Loucy (cell line): ENCODE data around the gene SMARCA1.

Source experiments
- H2AFZ ChIP-seq: fragments of 200-600 bp; sonication (generic); 2 replicates; pipeline ENCODE4 v1.6.0; 2016; ENCODE audit warnings: antibody characterized with exemption, mild to moderate bottlenecking, low read length, moderate library complexity
- H3F3A ChIP-seq: fragments of 200-600 bp; 2 replicates; pipeline ENCODE4 v1.6.0; 2016; ENCODE audit warnings: antibody characterized with exemption, low read depth, mild to moderate bottlenecking
- H3K27me3 ChIP-seq: fragments of 200-600 bp; sonication (generic); 2 replicates; pipeline ENCODE4 v1.6.1; 2014; ENCODE audit warnings: low read length, mild to moderate bottlenecking; ENCODE audit not compliant: insufficient read depth, poor library complexity, severe bottlenecking
- H3K36me3 ChIP-seq: fragments of 200-600 bp; sonication (generic); 2 replicates; pipeline ENCODE4 v1.6.1; 2016; ENCODE audit warnings: low read length; ENCODE audit not compliant: insufficient read depth
- H3K4me1 ChIP-seq: fragments of 200-600 bp; sonication (generic); 2 replicates; pipeline ENCODE4 v1.5.1; 2014; ENCODE audit warnings: low read length, mild to moderate bottlenecking; ENCODE audit not compliant: insufficient read depth, poor library complexity, severe bottlenecking
- H3K4me2 ChIP-seq: fragments of 200-600 bp; sonication (generic); 2 replicates; pipeline ENCODE4 v1.6.0; 2014; ENCODE audit warnings: antibody characterized with exemption, low read length, low read depth, mild to moderate bottlenecking; ENCODE audit not compliant: poor library complexity, severe bottlenecking
- H3K4me3 ChIP-seq: fragments of 200-600 bp; sonication (generic); 2 replicates; pipeline ENCODE4 v1.5.1; 2014; ENCODE audit warnings: low read length, mild to moderate bottlenecking, mixed read lengths; ENCODE audit not compliant: poor library complexity, severe bottlenecking
- H3K79me2 ChIP-seq: fragments of 200-600 bp; sonication (generic); 2 replicates; pipeline ENCODE4 v1.6.1; 2014; ENCODE audit warnings: low read length; ENCODE audit not compliant: insufficient read depth
- H3K9ac ChIP-seq: fragments of 200-600 bp; sonication (generic); 2 replicates; pipeline ENCODE4 v1.6.0; 2014; ENCODE audit warnings: mild to moderate bottlenecking, low read depth, low read length, moderate library complexity; ENCODE audit not compliant: poor library complexity, severe bottlenecking
- H3K9me2 ChIP-seq: fragments of 200-600 bp; sonication (generic); replicated peaks from 2 replicates; pipeline ENCODE4 v1.6.1; 2016; ENCODE audit warnings: low read depth, low read length, mixed read lengths
- H3K9me3 ChIP-seq: fragments of 200-600 bp; sonication (generic); 2 replicates; pipeline ENCODE4 v1.6.1; 2014; ENCODE audit warnings: mild to moderate bottlenecking, antibody characterized with exemption, low read length, low read depth; ENCODE audit not compliant: insufficient read depth
- H4K20me1 ChIP-seq: fragments of 200-600 bp; sonication (generic); 2 replicates; pipeline ENCODE4 v1.6.0; 2014; ENCODE audit warnings: antibody characterized with exemption, low read length, mild to moderate bottlenecking; ENCODE audit not compliant: insufficient read depth, poor library complexity, severe bottlenecking
- EZH2phosphoT487 ChIP-seq: fragments of 200-600 bp; IDR thresholded peaks from 2 replicates; pipeline ENCODE4 v1.6.1; 2018; ENCODE audit warnings: antibody characterized with exemption, mild to moderate bottlenecking, moderate library complexity, borderline replicate concordance
- TF ChIP-seq, protein P1 (sequence below): fragments of 200-600 bp; sonication (generic); conservative IDR thresholded peaks from 2 replicates; pipeline ENCODE4 v1.5.1; 2014; ENCODE audit warnings: mild to moderate bottlenecking, antibody characterized with exemption, low read length

Gene SMARCA1

DNA sequence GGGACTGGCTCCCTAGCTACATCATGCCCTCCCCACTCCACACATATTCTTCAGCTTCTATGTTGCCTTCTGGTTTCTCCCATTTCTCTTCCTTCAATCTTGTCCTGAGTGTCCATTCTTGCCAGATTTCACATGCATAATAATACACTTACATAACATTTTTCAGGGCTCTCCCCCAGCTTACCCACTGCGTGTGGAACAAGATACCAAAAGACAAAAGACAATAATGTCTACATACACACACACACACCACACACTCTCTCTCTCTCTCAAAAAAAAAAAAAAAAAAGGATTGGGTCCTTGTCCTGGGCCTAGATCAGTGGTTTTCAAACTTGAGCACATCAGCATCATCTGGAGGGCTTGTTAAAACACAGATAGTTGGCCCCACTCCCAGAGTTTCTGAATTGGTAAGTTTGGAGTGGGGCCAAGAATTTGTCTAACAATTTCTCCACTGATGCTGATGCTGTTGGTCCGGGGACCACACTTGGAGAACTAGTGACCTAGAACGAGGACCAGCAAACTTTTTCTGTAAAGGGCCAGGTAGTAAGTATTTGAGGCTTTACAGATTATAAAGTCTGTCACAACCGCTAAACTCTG, 6.5 kb upstream of the SMARCA1 start:
- Histone ChIP-seq H3K36me3 (no peaks in the 10 kb centered on the region), H3K9ac (no peak overlapping the region), H2AFZ (no peak overlapping the region), H3F3A (no peaks in the 10 kb centered on the region), H3K4me2 (no peak overlapping the region), H4K20me1 (no peaks in the 10 kb centered on the region), H3K9me3 (no peaks in the 10 kb centered on the region), H3K79me2 (no peaks in the 10 kb centered on the region), H3K4me1 (no peaks in the 10 kb centered on the region), H3K4me3 (no peak overlapping the region), H3K9me2 (no peaks in the 10 kb centered on the region), H3K27me3 (no peaks in the 10 kb centered on the region)
- TF ChIP-seq EZH2phosphoT487, result no peak
- TF ChIP-seq, protein P1, sequence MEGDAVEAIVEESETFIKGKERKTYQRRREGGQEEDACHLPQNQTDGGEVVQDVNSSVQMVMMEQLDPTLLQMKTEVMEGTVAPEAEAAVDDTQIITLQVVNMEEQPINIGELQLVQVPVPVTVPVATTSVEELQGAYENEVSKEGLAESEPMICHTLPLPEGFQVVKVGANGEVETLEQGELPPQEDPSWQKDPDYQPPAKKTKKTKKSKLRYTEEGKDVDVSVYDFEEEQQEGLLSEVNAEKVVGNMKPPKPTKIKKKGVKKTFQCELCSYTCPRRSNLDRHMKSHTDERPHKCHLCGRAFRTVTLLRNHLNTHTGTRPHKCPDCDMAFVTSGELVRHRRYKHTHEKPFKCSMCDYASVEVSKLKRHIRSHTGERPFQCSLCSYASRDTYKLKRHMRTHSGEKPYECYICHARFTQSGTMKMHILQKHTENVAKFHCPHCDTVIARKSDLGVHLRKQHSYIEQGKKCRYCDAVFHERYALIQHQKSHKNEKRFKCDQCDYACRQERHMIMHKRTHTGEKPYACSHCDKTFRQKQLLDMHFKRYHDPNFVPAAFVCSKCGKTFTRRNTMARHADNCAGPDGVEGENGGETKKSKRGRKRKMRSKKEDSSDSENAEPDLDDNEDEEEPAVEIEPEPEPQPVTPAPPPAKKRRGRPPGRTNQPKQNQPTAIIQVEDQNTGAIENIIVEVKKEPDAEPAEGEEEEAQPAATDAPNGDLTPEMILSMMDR, result no peak

DNA sequence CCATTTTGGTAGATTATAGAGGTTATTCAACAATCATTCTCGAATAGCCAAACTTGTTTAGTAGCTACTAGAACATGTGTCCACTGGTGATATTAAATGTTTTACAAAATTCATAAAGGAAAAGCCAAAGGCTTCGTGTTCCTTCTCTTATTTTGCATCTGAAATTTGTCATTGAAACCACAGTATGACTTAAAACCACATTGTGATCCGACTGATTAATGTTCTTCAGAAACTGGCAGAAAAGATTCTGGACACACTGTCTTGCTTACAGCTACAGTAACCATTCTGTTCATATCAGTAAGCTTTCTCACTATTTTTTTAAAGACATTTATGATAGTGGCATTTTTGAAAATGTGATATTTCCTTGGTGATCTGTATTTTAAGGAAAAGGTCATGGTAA, 2.6 kb upstream of the SMARCA1 start:
- Histone ChIP-seq H3K4me1 (peaks cover 8% of the 10 kb centered on the region), H3K4me2 (no peak overlapping the region), H4K20me1 (no peaks in the 10 kb centered on the region), H3K79me2 (no peaks in the 10 kb centered on the region), H3K9me2 (no peaks in the 10 kb centered on the region), H2AFZ (no peak overlapping the region), H3K27me3 (no peaks in the 10 kb centered on the region), H3F3A (no peaks in the 10 kb centered on the region), H3K36me3 (no peaks in the 10 kb centered on the region), H3K9me3 (no peaks in the 10 kb centered on the region), H3K9ac (no peak overlapping the region), H3K4me3 (no peak overlapping the region)
- TF ChIP-seq, protein P1, result no peak
- no peak for TF ChIP-seq EZH2phosphoT487

DNA sequence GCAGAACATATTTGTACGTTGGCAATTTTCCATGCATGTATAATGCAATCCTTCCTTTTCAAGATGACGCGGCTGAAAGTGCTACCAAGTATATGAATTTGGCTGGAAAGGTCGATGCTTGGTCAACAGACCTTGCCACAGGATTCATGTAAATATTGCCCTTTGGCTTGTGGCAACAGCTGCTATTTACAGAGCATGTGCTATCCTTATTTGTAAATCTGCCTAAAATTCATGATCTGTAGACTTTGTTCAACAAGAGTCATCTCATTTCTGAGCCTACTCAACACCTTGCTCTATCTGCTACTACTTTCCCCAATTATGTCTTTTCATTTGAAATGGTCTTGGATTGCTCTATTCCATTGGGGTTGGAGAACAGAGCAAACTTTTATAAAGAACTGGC, 1.9 kb upstream of the SMARCA1 start:
- H3K9me2 ChIP-seq, result no peaks in the 10 kb centered on the region
- peaks cover 8% of the 10 kb centered on the region for H3K4me1 ChIP-seq
- H2AFZ ChIP-seq, result no peak overlapping the region
- no peak overlapping the region for H3K4me3 ChIP-seq
- no peaks in the 10 kb centered on the region for H3F3A ChIP-seq
- no peaks in the 10 kb centered on the region for H3K9me3 ChIP-seq
- H3K4me2 ChIP-seq, result no peak overlapping the region
- TF ChIP-seq EZH2phosphoT487, result no peak
- TF ChIP-seq, protein P1, result no peak
- H3K36me3 ChIP-seq, result no peaks in the 10 kb centered on the region
- no peak overlapping the region for H3K9ac ChIP-seq
- H4K20me1 ChIP-seq, result no peaks in the 10 kb centered on the region
- H3K79me2 ChIP-seq, result no peaks in the 10 kb centered on the region
- H3K27me3 ChIP-seq, result no peaks in the 10 kb centered on the region
